Measurements from ENCODE around the gene S1PR4.
A peak's percentile ranks its signal among the peaks of the same experiment; 100 is the strongest.
"Not testable (repeated sequence)": the region's sequence is repeated elsewhere in the genome, so short reads cannot be mapped to it uniquely, and the experiment has no call there.

The S1PR4 gene

GRCh38 chr19:3179739-3180293 lies 1.2 kb downstream of the S1PR4 start:
- no peak for DNase-seq (ENCODE audit: low read depth)

- DNase-seq (ENCODE audit: low read depth), result no peak
Observed at GRCh38 chr19:3183721-3184641, 5.4 kb downstream of the S1PR4 start.

GRCh38 chr19:3184847-3185460 lies 6.4 kb downstream of the S1PR4 start:
- DNase-seq (ENCODE audit: low read depth), result no peak

- peak; percentile 95 for DNase-seq (ENCODE audit: low read depth)
Observed at GRCh38 chr19:3185461-3186159, 7.0 kb downstream of the S1PR4 start, which contains the start of gene NCLN. NCLN (plus strand) TSS chr19:3185930; CDS start chr19:3186031, 101 bp downstream.

GRCh38 chr19:3186160-3186688 lies 7.7 kb downstream of the S1PR4 start:
- peak; percentile 14 for DNase-seq (ENCODE audit: low read depth)

- no peak for DNase-seq (ENCODE audit: low read depth)
Observed at GRCh38 chr19:3186891-3187661, 8.5 kb downstream of the S1PR4 start.

- DNase-seq (ENCODE audit: low read depth), result no peak
Observed at GRCh38 chr19:3187662-3188511, 9.3 kb downstream of the S1PR4 start.

GRCh38 chr19:3188627-3189596 lies 10.3 kb downstream of the S1PR4 start:
- no peak for DNase-seq (ENCODE audit: low read depth)

GRCh38 chr19:3189702-3190469 lies 11.3 kb downstream of the S1PR4 start:
- no peak for DNase-seq (ENCODE audit: low read depth)

GRCh38 chr19:3190470-3190770 lies 11.9 kb downstream of the S1PR4 start:
- no peak for DNase-seq (ENCODE audit: low read depth)

GRCh38 chr19:3190921-3191805 lies 12.6 kb downstream of the S1PR4 start:
- no peak for DNase-seq (ENCODE audit: low read depth)

- not testable (repeated sequence) for DNase-seq (ENCODE audit: low read depth)
Observed at GRCh38 chr19:3191806-3192104, 13.2 kb downstream of the S1PR4 start.

- no peak for DNase-seq (ENCODE audit: low read depth)
Observed at GRCh38 chr19:3192228-3192635, 13.7 kb downstream of the S1PR4 start.

- no peak for DNase-seq (ENCODE audit: low read depth)
Observed at GRCh38 chr19:3192684-3193083, 14.1 kb downstream of the S1PR4 start.

- DNase-seq (ENCODE audit: low read depth), result no peak
Observed at GRCh38 chr19:3193256-3194105, 14.9 kb downstream of the S1PR4 start.

Measured in EH (cell line).